HG03280 (cell line): Measurements from ENCODE around the gene ZNF280C.

Source experiments
- ATAC-seq: cut with Tn5 transposase; IDR thresholded peaks from one replicate; pipeline ENCODE4 v1.9.1; 2021; ENCODE audit warnings: mild to moderate bottlenecking, moderate library complexity; ENCODE audit not compliant: unreplicated experiment

Gene ZNF280C

DNA sequence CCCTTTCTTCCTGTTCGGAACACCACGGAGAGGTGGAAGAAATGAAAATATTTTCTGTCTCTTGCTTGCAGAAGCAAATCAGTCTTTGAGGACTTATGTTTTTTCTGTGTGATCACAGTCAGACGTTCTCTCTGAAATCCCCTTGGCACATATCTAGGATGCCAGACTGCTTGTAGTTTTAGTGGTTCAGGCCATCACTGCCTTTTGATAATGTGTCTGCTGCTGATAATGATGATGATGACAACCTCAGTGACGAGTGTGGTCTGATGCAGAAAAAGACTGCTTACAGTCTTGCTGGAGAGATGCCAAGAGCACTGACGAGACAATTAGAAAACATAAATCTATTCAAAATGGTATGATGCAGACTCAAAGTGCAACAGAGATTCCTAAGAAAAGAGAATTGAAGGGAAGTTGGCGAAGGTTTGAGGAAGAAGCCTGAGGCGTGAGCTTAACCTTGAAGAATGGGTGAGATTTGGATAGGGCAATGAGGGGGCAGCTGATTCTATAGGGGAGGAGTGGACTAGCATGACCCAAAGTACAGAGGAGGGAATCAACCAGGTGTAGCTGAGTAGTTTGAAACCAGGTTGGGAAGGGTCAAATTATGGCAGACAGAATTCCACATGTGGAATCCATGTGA, 89.0 kb downstream of the ZNF280C start:
- no peak for ATAC-seq

DNA sequence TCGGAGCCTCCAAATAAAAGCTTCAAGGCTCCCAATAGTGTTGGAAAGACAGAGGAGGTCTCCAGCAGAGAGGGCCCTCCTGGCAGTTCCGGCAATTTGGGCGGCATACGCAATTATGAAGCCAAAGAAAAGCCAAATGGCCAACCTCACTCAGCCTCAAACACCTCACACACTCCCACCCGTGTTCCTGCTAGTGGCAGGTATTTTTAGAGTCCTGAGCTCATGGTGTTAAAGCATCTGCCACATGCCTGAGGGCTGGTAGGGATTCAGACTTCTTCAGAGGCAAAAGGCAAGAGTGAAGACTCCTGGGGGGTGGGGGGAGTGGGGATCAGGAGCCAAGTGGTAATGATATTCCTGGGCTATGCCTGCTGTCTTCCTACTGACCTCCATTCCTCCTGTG, 89.5 kb downstream of the ZNF280C start:
- no peak for ATAC-seq

DNA sequence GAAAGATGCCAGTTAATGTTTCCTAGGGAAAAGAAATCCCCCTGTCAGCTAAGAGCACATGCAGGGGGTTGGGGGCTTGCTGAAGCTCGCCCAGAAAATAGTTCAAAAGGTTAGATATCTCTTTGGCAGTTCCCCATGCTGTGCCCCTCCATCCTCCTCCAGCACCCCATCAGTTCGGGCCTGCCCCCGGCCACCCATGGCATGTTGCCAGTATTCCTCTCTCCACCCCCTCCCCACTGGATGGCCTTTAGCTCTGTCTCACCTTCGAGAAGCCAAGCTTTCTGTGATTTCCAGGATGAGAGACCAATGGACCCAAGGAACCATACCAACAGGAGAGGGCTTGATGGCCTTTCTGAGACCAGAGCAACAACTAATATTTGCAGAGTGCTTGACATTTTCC, 91.8 kb downstream of the ZNF280C start:
- ATAC-seq: no peak

DNA sequence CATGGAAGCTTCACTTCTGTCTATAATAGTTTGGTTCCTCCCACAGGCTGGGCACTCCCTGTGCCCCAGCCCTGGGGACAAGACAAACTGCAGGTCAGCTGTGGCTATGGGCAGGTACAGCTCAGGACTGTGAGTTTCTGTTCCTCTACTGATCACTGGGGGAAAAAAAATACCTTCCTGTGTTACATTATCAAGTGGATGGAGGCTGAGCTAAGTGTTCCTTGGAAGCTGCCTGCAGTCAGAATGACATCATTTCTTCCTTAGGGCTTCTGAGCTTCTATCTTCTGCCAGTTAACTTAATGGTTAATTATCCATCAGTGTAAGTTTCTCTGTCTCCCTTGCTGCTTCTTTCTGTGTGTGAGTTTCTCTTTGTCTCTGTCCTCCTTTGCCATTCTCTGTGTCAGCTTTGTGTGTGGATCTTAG, 92.3 kb downstream of the ZNF280C start:
- peak; percentile 67 for ATAC-seq

DNA sequence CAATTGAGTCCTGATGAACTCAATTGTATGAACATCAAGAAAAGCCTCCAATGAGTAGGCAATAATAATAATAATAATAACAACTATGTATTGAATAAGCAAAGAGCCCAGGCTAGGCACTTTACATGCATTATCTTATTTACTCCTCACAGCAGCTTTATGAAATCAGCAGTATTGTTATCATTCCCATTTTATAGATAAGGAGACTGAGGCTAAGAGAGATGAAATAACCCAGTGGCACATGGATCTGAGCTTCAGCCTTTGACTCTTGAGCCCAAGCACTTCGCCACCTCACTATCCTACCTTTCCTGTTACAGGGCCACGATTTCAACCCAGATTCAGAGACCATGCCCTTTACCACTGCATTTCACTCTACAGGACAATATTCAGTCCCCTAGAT, 93.8 kb downstream of the ZNF280C start:
- no peak for ATAC-seq

DNA sequence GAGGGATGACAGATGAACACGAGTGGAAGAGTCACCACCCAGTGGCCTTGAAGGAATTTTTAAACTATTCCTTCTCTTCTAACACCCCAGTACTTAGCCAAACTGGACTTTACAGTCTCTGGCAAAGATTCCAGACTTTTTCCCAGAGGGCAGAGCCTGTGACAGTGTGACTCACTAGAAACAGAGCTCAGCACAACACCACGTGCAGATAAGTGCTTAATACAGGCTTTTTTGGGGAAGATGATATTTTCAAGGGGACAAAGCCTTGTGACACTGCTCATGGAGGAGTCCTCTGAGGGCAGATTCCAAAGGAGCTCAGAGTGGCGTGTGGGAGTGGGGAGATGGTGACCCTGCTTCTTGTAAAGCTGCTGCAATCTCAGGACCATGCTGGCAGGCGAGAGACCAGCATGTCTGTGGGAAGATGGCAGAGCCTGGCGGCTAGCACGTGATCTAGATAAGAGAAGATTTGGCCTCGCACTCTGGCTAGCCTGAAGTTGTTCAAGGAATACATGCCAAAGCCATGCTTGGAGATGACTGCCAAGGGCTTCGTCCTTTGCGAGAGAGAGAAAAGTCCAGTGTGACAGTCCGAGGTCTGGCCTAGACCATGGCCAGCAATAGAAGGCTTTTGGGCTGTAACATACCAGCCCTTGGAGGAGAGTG, 94.5 kb downstream of the ZNF280C start:
- ATAC-seq: no peak

DNA sequence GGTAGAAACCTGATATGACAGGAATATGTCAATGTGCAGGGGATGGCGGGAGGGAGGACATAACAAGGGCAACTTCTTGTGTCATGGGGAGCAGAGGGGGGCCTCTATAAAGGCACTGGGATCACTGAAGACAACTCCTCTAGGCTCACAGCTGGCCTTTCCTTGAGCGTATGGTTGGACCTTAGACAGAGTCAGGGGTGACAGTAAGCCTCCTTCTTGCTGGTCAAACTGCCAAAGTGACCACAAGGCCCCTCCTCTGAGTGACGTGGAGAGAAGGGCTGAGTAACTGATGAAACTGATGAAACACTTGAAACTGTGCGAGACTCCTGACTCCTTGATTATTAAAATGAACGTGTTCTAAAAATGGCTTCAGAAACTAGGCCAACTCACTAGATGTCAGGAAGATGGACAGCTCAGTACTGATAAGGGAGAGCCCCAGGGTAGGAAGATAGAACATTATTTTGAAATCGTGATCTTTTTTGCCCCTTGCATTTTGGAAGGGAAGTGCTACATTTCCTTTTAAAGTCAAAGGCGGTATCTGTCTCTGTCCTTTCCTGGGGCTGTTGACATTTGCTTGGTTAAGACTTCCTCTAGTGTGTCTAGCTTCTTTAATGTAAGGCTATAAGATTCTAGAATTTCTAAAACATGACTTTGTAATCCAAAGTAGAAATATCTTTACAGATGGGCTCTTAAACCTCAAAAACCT, 95.4 kb downstream of the ZNF280C start:
- ATAC-seq: no peak

DNA sequence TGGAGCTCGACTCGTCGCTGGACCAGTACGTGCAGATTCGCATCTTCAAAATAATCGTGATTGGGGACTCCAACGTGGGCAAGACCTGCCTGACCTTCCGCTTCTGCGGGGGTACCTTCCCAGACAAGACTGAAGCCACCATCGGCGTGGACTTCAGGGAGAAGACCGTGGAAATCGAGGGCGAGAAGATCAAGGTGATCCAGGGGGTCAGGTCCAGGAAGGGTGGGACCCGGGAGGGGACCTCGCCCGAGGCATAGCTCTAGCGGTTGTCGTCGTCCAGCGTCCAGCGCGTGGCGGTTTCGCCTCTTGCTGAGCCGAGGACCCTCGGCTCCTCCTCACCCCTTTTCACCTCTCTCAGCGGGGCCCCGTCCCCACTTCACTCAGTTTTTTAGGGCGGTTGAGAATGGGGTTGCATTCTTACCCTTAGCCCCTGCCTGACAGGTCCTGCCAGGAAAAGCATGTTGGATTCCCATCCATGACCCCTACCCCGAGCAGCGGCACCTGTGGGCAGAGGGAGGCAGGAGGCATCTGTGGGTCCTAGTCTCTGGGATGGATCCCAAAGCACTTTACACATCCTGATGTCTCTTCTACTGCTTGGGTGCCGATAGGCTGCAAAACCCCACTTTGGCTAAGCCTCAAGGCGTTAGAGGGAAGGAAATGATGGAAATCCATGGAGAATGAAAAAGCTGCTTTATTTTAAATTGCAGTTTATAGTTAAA, 96.4 kb downstream of the ZNF280C start:
- ATAC-seq: no peak

DNA sequence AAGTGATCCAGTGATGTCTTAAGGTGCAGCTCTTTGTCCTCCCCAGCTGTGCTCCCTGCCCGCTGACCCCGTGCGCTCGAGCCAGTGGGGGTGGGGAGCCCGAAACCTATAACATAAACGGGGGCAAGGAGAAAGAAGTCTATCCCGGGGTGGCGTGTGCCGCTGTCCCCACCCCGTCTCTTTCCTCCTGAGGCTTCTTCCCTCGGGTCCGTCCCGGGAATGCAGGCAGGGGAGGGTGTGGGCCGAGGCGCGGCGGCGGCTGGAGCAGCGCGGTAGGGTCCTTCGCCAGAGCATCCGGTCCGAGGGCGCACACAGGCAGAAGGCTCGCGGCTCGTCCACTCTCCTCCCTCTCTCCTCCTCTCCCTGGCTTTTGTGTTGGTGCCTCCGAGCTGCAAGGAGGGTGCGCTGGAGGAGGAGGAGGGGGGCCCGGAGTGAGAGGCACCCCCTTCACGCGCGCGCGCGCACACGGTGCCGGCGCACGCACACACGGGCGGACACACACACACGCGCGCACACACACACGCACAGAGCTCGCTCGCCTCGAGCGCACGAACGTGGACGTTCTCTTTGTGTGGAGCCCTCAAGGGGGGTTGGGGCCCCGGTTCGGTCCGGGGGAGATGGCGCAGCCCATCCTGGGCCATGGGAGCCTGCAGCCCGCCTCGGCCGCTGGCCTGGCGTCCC, 97.1 kb downstream of the ZNF280C start, which contains the start of gene RAB33A:
TSS of gene RAB33A (plus strand) at position 517 of the 681 bp plus-strand sequence. CDS start at position 618, 101 bp downstream.
- no peak for ATAC-seq

DNA sequence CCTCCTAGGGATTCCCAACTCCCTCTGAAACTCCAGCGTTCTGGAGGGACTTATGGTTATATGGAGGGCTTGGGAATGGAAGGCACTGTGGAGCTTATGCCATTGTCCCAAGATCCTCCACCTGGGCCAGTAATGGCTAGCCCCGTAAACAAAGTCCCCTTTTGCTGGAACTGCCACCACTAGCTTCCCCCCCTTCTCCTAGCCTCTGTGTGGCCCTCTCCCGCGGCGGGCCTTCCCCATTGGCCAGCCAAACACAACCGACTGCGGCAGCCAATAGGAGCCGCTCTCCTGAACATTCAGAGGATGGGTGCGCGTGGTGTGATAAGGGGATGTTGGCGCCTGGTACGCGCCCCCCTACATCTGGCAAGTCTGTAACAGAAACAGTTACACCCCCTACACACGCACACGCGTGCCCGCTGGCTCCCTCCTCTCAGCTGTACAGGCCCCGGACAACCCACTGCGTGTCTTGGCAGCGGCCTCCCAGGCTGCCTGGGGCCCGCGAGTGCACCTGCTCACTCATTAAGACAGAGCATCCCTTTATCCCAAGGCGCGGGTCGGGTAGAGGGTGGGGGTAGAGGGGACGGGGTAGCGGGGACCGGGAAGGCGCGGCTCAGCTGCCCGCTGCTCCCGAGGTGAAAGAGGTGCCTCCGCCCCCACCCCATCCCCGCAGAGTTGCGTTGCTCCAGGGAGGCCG, 97.8 kb downstream of the ZNF280C start:
- peak; percentile 71 for ATAC-seq

DNA sequence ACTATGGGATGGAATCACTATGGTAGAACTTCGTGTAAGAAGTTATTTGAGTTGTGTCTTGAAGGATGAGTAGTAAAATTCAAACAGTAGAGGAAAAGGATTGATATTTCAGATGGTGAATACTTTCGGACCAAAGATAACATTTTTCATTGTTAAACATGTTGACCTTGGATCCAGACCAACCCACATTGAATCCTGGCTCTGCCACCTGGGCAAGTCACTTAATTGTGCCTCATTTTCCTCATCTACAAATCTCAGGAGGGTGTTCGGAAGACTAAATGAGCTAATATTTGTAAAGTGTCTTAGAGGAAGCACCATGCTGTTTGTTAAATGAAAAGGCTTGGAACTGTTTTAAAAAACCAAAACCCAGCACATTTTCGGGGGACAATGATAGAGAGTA, 101.7 kb downstream of the ZNF280C start:
- ATAC-seq: no peak

DNA sequence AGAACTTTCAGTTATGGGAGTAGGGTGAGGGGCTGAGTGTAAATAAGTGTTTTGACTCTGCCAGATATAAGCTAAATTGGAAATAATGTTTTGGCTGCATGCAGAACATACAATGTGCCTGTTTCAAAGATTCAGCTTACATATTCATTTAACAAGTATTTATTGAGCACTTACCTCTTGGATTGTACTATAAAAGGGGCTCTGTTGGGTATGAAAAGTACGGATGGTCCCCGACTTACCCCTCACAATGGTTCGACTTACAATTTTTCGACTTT, 102.3 kb downstream of the ZNF280C start:
- ATAC-seq: no peak

DNA sequence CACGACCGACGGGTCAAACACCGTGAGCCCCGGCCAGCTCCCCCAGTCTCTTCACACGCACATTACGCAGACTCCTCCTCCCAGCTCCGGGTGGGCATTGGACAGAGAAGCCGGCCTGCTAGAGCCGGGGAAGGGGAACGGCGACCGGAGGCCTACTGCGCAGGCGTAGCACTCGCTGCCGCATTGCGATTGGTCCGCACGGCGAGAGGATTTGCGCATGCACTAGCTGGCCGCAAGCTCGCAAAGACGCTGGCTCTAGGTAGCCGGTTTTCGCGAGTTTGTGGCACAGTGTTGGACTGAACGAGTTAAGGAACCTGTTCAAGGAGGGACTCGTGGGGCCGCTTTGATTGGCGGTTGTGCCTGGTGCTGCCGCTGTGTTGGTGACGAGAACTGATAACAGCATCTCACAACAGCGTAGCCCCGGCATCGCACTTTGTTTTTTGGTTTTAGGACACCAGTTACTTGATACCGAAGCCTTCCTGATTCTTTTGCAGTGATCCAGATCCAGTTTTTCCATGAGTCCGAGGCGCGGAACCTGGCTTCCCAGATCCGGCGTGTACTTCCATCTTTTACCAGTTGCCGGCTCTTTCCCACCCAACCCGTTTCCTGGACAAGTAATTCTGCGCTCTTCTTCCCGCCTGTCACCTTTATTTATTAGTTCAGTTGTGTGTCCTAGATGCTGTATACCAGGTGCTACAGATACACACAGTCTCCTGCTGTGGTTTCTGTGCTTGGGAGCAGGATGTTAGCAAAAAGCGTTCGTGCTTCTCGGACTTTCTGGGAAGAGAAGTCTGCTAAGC, 102.8 kb downstream of the ZNF280C start, which contains the start of gene AIFM1:
TSS of gene AIFM1 (minus strand) at position 139 of the 800 bp plus-strand sequence. CDS start 185 bp downstream, outside the sequence.
- ATAC-seq: peak; percentile 90

DNA sequence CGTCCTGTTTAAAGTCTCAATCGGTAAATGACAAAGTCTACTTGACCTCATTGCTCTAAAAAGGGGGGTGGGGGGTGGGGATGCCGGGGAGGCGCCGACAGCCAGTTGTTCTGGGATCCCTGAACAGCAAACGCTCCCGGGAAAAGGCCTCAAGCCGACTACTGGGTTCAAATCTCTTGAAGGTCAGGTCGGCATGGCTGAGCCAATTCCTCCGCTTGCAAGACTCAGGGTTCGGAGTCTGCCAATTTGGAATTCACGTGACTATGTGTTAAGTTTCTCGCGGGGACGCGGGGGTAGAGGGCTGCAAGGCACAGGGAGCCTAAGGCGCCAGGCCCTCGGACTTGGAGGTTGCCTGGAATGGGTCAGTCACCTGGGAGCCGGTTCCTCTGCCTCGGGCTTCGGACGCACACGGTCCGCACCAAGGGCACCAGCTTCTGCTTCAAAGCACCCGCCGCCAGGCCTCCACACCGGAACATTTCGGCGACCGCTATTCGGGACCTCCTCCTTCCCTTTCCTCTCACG, 103.5 kb downstream of the ZNF280C start:
- no peak for ATAC-seq

DNA sequence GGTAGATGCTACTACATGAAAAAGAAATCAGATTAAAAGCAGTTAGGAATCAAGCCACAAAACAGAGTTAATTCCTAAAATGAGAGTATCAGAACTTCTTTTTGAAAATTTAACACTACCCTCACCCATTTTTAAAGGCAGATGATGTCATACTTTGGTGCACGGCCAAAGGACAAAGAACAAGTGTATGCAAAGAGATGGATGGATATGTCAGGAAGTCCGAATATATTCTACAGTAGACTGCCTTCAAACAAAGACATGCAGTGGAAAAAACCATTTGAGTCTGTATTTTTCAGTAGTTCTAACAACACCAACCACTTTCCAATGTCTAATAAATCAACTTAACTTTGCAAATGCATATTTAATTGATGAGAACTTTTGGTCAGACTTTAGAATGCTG, 105.3 kb downstream of the ZNF280C start:
- no peak for ATAC-seq

DNA sequence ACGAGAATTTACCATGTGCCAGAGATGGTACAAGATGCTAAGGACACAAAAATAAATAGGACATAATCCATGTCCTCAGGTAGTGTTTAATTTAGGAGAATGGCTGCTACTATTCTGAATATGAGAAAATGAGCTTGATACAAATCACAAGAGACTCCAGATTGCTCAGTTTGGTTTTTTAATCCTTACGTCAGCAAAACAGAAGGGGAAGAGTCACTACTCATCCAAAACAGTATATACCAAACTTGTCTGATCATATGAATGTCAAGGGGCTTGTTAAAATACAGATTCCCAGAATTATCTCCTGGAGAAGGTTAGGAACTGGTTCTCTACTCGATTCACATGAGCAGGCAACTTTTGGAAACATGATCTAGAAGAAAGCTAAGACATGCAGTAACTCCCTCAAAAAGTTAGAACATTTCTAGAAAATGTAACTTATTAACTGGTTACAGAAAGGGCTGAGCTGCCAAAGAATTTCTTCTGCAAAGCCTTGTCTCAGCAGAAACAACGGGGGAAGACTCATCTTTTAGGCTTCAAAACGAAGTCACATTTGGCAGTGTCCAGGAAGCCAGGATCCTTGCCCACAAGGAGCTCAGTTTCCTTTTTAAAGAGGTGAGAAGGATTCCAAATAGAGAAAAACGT, 106.5 kb downstream of the ZNF280C start:
- ATAC-seq: no peak

DNA sequence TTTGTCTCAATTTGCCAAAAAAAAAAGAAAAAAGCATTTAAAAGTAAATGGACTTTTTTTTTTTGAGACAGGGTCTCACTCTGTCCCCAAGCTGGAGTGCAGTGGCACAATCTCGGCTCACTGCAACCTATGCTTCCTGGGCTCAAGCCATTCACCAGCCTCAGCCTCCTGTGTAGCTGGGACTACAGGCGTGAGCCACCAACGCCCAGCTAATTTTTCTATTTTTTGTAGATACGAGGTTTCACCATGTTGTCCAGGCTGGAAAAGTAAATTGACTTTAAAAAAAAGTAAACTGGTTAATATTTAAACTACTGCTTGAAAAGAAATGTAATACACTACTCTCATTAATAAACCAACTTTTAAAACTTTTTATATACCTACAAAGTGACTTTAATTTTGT, 108.9 kb downstream of the ZNF280C start:
- no peak for ATAC-seq

DNA sequence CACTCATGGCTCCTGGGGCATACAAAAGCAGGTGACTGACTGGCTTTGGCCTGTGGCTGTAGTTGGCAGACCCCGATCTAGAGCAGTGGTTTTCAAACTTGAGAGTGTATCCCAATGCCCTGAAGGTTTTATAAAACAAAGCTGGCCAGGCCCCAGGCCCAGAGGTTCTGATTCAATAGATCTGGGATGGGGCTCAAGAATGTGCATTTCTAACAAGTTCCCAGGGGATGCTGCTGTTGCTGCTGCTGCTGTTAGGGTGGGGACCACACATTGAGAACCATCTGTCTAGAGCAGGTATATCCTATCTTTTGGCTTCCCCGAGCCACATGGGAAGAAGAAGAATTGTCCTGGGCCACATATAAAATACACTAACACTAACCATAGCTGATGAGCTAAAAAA, 110.4 kb downstream of the ZNF280C start:
- no peak for ATAC-seq

DNA sequence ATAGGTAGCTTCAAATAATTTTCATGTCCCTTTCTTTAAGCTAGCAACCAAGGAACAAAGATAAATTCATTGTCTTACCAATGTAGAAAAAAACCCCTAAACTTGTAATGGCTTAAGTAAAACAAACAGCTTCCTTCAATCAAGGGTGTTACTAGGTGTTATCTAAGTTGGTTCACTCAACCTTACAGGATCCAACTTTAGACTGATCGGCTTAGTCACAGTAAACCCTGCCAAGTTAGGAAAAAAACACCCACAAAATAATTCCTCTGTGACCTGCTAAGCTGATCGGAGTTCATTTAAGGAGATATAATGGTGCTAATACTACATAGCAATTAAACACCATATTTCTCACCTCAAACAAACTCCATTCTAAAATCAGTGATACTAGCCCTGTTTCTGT, 113.1 kb downstream of the ZNF280C start:
- no peak for ATAC-seq
